ENCODE results near the gene FADS2.

FADS2 gene

DNA sequence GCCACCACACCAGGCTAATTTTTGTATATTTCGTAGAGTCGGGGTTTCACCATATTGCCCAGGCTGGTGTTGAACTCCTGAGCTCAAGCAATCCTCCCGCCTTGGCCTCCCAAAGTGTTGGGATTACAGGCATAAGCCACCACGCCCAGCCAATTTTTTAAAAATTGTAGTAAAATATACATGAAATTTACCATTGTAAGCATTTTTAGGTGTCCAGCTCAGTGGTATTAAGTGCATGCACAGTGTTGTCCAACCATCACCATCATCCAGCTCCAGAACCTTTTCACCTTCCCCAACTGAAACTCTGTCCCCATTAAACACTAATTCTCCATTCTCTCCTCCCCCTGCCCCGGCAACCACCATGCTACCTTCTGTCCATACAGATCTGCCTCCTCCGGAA is 54.8 kb downstream of the FADS2 start:
- in situ Hi-C loops (cut with MboI; ENCODE audit: low sequenced_read_pairs) = loop anchor here (25.0 kb wide), 1 partner anchor 179 kb away; no protein-coding TSS in a partner anchor

DNA sequence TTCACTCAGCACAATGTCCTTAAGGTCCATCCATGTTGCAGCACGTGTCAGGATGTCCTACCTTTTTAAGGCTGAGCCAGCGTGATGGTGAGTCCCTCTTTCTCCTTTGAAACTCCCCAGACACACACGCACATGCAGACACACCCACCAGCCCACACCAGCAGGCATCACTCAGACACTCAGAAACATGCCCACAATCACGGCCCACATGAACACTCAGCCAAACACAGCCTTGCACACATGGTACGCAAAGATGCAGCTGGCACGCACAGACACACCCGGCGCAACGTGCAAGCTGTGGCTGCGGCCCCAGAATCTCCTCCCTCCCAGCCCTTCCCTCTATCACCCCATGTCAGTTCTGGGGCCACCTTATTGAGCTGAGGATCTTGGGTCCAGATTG is 55.2 kb downstream of the FADS2 start:
- in situ Hi-C loops (cut with MboI; ENCODE audit: low sequenced_read_pairs) = loop anchor here (25.0 kb wide), 1 partner anchor 179 kb away; no protein-coding TSS in a partner anchor

DNA sequence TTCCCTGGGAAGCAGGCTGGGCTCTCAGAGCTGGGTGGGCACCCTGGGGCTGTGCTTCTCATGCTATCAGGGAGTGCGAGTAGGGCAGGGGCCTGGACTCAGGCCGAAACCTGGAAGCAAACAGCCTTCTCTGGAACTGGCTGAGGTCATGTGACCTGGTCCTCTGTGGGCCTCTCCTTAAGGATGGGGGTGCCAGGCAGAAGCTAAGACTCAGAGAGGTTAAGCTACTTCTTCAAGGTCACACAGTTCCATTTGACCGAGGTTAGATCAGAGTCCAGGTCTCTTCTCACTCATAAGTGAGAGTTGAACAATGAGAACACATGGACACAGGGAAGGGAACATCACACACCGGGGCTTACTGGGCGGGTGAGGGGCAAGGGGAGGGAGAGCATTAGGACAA is 55.8 kb downstream of the FADS2 start:
- in situ Hi-C loops (cut with MboI; ENCODE audit: low sequenced_read_pairs) = loop anchor here (25.0 kb wide), 1 partner anchor 178 kb away; no protein-coding TSS in a partner anchor

DNA sequence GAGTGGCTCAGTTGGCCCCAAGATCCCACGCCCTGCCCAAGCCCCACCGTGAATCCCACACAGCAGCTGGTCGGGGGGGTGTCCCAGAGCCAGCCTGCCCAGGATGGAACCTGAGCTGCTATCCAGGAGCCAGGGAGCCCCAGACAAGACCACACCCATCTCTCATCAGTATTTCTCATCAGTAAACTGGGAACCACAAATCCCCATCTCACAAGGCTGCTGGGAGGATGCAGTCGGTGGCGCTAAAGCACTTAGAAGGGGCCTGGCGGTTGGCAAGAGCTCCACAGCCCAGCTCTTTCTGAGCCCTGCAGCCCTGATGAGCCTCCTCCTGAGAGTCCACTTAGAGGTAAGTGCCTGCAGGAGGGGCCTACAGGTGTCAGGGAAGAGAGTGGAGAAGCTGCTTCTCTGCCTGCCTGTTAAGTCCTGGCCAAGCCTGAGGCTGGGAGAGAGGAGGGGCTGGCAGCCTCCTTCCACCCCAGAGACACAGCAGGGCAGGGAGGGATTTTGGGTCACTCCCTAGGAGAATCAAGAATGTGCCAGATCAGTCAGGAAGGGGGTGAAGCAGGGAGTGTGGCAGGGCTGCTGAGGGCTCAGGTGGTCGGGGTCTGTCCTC is 57.2 kb downstream of the FADS2 start:
- in situ Hi-C loops (cut with MboI; ENCODE audit: low sequenced_read_pairs) = loop anchor here (25.0 kb wide), 1 partner anchor 177 kb away; no protein-coding TSS in a partner anchor

DNA sequence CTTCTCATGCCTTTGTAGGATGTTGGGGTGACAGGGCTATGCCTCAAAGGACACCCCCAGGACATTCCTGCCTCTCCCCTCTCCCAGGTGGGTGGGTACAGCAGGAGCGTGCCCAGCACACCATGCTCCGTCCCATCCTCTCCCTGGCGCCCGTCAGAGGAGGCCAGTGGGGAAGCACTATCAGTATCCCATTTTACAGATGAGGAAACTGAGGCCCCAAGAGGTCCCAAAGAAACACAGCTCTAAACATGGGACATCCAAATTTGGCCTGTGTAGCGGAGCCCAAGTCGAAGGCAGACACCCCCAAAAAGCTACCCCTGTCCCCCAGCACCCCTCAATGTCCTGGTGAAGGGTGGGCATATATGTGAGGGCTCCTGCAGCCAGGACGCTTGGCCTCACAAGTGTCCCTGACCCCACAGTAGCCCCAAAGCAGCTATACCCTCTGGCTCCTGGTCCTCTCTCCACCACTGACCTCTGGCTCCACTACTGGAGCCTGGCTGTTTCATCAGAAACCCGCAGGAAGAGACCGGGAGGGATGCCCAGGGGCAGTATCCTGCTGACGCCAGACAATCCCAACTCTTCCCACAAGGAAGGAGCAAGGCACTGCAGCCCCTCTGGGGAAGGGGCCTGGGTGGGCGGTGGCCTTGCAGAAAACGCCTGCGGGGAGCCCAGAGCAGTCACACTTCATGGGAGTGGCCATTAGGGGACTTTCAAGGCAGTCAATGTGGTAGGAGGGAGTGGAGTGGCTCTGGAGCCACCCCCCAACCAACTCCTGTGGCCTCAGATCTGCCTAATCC is 57.9 kb downstream of the FADS2 start:
- in situ Hi-C loops (cut with MboI; ENCODE audit: low sequenced_read_pairs) = loop anchor here (25.0 kb wide), 1 partner anchor 176 kb away; no protein-coding TSS in a partner anchor

DNA sequence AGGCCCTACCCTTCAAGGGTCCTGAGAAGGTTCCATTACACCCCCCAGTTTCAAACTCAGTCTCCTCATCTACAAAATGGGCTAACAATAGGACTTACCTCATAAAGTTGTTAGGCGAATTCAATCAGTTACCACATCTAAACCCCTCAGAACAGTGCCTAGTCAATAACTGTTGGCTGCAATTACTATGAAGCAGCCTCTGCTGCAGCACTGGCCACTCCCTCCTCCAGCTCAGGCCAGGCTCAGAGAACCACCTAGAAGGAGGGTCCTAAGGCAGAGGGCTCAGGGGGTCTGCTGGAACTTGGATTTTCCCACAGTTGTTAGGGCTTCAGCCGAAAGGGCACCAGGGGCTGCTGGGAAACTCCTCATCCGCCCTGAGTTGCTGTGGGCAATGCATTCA is 58.5 kb downstream of the FADS2 start:
- in situ Hi-C loops (cut with MboI; ENCODE audit: low sequenced_read_pairs) = loop anchor here (25.0 kb wide), 1 partner anchor 176 kb away; no protein-coding TSS in a partner anchor

DNA sequence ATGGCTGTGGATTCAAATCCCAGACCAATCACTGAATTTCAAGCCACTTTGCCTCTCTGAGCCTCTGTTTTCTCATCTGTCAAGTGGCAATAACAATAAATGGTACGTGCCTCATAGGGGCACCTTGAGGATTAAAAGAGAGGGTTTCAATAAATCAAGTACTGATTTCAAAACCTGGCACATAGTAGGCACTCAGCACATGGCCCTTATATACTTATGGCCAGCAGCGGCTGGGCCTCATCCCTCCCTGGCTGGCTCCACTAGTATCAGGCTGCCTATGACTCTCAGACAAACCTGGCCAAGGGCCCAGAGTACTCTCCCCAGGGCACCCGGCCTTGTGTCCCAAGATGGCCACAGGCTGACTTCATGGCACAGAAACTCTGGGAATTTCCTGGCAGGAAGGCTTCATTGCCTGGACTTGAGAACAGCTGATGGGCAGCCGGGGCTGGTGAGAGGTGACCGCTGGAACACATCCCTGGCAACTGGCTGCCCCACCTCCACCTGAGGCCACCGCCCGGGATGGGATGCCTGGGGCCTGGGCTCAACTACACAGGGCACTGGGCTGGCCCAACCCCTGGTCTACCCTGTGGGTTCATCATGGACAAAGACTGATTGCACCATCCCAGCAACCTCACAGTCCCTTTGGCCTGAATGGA is 59.9 kb downstream of the FADS2 start:
- in situ Hi-C loops (cut with MboI; ENCODE audit: low sequenced_read_pairs) = loop anchor here (25.0 kb wide), 1 partner anchor 174 kb away; no protein-coding TSS in a partner anchor

DNA sequence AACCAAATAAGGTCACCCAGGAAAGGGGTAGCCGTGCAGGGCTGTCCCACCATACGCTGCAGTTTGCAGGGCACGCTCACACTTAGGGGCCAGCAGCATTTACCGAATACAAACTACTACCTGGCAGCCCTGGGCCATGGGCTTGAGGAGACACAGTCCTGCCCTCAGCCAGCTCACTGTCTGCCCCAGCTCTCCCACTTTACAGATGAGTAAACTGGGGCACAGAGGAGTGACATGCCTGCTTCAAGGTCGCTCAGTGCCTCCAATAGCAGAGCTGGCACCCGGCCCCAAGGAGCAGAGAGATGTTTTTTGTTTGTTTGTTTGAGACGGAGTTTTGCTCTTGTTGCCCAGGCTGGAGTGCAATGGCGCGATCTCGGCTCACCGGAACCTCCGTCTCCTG is 60.5 kb downstream of the FADS2 start:
- in situ Hi-C loops (cut with MboI; ENCODE audit: low sequenced_read_pairs) = loop anchor here (25.0 kb wide), 1 partner anchor 174 kb away; no protein-coding TSS in a partner anchor

DNA sequence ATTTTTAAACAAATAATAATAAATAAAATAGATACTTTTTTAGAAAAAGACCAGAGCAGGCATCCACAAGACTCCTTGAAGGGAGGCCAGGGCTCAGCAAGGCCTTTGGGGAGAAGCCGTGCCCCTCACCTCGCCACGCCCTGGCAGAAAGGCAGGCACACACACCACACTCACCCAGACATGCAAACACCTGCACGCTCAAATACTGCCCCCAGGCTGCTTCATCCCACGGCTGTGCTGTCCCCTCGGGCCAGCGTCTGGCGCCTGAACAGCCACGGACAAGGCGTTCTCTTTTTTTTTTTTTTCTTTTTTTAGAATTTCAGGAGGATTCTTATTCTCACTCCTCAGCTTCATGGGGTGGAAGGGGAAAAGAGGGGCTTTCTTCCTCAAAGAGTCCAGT is 61.7 kb downstream of the FADS2 start:
- in situ Hi-C loops (cut with MboI; ENCODE audit: low sequenced_read_pairs) = loop anchor here (25.0 kb wide), 1 partner anchor 172 kb away; no protein-coding TSS in a partner anchor

DNA sequence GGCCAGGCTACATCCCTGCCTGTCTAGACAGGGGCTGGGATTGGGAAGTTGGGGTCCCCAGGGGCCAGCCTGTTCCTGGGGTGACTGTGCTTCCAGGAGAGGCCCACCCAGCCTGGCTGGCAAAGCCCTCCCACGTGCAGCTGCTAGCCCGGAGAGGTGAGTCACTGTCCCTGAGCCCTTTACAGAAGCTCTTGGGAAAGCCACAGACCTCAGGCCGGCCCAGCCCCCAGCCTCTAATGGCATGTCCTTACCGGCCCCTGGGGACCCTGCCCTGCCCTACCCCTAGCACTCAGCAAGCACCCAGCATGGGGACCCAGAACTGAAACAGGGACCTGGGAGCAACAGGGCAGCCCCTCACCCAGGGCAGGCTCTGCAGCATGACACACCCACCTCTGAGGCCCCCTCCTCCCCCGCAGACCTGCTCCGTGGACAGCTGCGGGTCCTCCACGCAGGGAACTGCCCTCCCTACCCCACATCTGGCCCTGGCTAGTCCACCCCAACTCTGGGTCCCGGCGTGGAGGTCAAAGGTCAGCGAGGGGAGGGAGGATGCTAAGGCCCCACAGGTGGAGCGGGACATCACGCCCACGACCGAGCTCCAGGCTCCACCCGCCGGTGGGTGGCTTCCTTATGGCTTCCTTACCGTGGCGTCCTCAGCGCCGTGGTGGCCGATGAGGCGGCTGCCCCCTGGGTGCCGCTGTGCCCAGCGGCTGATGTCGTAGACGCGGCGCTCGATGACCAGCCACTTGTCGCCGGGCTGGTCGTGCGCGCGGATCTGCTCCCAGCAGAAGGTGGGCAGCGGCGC is 62.6 kb downstream of the FADS2 start:
- in situ Hi-C loops (cut with MboI; ENCODE audit: low sequenced_read_pairs) = loop anchor here (25.0 kb wide), 1 partner anchor 172 kb away; no protein-coding TSS in a partner anchor

DNA sequence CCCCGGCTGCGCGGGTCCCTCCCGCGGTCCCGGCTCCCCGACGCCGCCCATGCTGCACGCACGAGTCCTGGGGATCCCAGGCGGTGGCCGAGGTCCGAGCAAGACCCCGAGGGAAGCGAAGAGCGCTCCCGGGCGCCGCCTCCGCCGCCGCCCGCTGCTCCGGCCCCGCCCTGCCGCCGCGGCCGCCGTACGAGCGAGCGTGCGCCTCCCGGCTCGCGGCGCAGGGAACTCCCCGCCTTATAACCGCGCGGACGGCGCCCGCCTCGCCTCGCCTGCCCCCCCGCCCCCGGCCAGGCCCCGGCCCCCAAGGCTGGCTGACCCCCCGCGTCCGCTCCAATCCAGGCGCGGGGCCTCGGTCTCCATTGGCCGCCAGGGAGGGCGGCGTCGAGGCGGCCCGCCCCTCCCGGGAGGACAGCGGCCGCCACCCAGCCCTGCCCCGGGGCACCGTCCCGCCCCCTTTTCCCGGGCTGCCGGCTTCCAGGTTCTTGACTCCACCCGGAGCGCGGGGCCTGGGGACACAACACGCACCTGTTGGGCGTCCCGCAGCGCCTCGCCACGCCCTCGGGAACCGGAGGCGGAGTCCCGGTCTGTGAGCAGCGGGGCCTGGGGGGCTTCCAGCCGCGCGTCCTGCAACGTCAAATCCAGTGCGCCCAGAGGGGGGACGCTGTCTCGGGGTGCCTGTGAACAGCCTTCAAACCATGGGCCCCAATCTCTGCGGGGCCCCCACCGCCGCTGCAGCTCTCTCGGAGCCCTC is 63.4 kb downstream of the FADS2 start, which contains the start of gene FADS3:
TSS of gene FADS3 (minus strand) at position 215 of the 754 bp plus-strand sequence. CDS start at position 51, 164 bp downstream.
- in situ Hi-C loops (cut with MboI; ENCODE audit: low sequenced_read_pairs) = loop anchor here (25.0 kb wide), 1 partner anchor 171 kb away; no protein-coding TSS in a partner anchor

DNA sequence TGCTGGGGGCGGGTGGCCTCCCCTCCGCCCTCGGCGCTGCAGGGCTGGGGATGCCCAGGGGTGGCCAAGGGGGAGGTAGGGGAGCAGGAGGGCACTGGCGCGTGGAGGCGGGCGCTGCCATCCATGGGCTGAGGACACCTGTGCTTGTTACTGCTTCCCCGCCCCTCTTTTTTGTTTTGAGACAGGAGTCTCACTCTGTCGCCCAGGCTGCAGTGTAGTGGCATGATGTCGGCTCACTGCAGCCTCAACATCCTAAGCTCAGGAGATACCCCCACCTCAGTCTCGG is 63.9 kb downstream of the FADS2 start:
- in situ Hi-C loops (cut with MboI; ENCODE audit: low sequenced_read_pairs) = loop anchor here (25.0 kb wide), 1 partner anchor 170 kb away; no protein-coding TSS in a partner anchor

DNA sequence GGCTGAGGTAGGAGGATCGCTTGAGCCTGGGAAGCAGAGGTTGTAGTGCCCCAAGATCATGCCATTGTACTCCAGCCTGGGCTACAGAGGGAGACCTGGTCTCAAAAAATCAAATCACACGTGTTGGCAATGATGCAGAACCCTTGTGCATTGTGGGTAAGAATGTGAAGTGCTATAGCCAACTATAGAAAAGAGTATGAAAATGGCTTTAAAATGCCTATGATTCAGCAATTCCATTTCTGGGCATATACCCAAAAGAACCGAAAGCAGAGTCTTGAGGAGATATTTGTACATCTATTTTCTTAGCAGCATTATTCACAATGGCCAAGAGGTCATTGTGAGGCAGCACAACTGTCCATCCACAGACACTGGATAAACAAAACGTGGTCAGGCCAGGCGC is 65.9 kb downstream of the FADS2 start:
- in situ Hi-C loops (cut with MboI; ENCODE audit: low sequenced_read_pairs) = loop anchor here (25.0 kb wide), 1 partner anchor 168 kb away; no protein-coding TSS in a partner anchor

DNA sequence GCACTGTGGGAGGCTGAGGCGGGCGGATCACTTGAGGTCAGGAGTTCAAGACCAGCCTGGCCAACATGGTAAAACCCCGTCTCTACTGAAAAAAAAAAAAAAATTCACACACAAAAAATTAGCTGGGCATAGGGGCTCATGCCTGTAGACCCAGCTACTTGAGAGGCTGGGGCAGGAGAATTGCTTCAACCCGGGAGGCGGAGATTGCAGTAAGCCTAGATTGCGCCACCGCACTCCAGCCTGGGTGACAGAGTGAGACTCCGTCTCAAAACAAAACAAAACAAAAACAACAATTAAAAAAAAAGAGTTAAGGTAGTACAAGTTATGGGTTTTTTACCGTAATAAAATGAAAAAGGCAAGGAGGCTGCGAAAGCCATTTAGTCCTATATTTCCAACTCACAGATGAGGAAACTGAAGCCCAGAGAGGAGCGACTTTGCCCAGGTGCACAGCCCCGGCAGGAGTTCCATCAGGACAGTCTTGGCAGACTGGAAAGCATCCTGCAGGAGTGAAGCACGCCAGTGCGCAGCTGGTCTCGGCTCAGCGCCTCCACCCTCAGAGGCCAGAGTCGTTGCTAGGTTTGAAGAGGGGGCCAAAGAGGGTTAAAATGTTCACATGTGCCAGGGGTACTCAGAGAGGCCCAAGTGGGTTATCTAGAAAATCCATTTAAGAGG is 67.1 kb downstream of the FADS2 start:
- in situ Hi-C loops (cut with MboI; ENCODE audit: low sequenced_read_pairs) = loop anchor here (5.0 to 25.0 kb wide), 2 partner anchors 57 to 167 kb away; partner anchors contain the start of gene BEST1

DNA sequence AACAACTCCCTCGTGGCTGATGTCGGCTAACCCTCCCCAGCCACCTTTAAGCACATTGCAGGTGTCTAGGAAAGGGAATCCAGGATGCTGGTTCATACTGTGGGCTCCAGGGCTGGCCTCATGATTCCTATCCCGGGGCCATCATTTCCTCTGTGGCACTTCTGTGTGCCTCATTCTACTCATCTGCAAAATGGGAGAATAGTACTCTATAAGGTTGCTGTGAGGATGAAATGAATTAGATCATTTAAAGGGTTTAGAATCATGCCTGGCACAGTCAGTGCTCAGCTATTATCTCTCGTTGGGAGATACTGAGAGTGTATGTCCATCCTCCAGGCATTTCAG is 67.6 kb downstream of the FADS2 start:
- in situ Hi-C loops (cut with MboI; ENCODE audit: low sequenced_read_pairs) = loop anchor here (5.0 to 25.0 kb wide), 2 partner anchors 57 to 167 kb away; partner anchors contain the start of gene BEST1

DNA sequence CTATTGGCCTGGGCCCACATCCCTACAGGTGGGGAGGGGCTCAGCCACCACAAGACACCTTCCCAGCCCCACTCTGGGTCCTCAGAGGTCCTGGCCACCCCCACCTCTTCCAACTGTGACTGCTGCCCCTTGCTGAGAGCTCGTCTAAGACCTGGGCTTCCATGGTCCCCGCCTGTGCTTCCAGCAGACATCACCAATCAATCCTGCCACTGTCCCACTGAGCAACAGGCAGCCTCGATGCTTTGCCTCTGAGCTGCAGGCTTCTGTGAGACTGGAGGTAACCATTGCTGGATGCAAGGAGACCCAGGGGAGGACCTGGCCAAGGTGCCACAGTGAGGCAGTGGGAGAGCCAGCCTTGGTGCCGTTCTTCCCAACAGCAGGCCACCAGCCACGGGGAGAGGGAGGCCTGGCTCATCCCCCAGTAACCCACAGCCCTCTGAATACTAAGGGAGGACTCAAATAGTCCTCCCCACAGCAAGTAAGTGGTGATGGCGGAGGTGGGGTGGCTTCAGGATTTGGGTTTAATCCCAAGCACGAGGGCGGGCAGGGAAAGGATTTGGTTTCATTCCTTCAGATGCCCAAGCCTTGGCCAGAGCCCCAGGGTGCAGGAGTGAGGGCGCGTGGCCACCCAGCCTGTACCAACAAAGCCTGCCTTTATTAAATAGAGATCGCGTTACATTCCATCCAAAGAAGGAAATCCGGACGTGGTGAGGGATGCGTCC is 68.7 kb downstream of the FADS2 start:
- in situ Hi-C loops (cut with MboI; ENCODE audit: low sequenced_read_pairs) = loop anchor here (5.0 to 25.0 kb wide), 2 partner anchors 55 to 165 kb away; partner anchors contain the start of gene BEST1

DNA sequence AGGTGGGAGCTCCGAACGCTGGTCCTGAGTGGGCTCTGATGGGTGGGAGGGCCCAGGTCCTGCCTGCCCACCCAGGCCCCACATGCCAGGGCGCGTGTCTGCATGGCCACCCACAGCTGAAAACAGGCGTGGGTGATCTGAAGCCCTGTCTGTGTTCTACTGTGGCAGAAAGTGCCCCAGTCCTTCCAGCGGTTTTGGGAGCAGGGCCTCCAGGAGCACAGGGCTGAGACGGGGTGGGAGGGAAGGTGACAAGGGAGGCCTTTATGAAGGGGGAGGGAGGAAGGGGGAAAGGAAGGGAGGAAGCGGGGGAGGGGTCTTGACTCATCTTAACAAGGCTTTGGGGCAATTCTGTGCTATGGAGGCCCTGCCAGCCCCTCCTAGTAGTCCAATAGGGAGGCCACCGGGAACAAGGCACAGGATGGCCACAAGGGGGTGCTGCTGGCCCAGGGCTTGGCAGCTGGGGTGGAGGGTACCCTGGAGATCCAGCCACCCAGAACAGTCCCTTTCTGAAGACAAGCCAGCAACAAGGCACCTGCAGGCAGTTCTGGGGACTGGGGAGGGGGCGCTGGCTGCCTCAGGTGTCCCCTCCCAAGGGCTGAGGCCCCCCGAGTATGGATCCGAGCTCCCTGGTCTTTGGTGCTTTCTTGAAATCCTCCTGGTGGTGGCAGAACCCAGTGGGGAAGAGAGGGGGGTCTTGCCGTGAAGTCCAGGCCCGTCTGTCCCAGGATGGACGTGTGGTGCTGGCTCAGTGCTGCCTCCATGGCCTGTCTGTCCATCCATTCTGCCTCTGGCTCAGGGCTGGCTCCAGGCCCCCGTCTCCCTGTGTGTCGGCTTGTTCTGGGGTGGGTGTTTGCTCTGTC is 69.5 kb downstream of the FADS2 start:
- in situ Hi-C loops (cut with MboI; ENCODE audit: low sequenced_read_pairs) = loop anchor here (5.0 to 25.0 kb wide), 2 partner anchors 55 to 165 kb away; partner anchors contain the start of gene BEST1
